Measurements from ENCODE around the gene CHAMP1.

Gene CHAMP1

GRCh38 chr13:114314074-114314912, at the start of gene CHAMP1:
Gene CHAMP1 (plus strand): TSS chr13:114314503. CDS start chr13:114323843, 9,340 bp downstream.
- DNase-seq, result peak; percentile 100

- no peak for DNase-seq
These were observed 49.3 kb upstream of the CHAMP1 start for GRCh38 chr13:114264886-114265611.

- no peak for DNase-seq
These were observed 48.1 kb upstream of the CHAMP1 start for GRCh38 chr13:114266241-114266640.

- DNase-seq, result no peak
These were observed 45.7 kb upstream of the CHAMP1 start for GRCh38 chr13:114268344-114269280.

GRCh38 chr13:114269281-114269770, 45.0 kb upstream of the CHAMP1 start:
- no peak for DNase-seq

GRCh38 chr13:114272977-114273376, 41.3 kb upstream of the CHAMP1 start:
- DNase-seq, result no peak

- DNase-seq, result no peak
These were observed 39.0 kb upstream of the CHAMP1 start for GRCh38 chr13:114275304-114275703.

GRCh38 chr13:114279146-114279545, 35.2 kb upstream of the CHAMP1 start:
- no peak for DNase-seq

GRCh38 chr13:114279758-114280355, 34.4 kb upstream of the CHAMP1 start:
- no peak for DNase-seq

GRCh38 chr13:114281351-114282040, 32.8 kb upstream of the CHAMP1 start, which contains the start of gene UPF3A:
Gene UPF3A (plus strand): TSS chr13:114281601. CDS start chr13:114281640, 39 bp downstream.
- peak; percentile 97 for DNase-seq

- DNase-seq, result peak; percentile 96
These were observed 32.1 kb upstream of the CHAMP1 start for GRCh38 chr13:114282041-114282670.

- no peak for DNase-seq
These were observed 30.7 kb upstream of the CHAMP1 start for GRCh38 chr13:114283576-114283975.

GRCh38 chr13:114284680-114285079, 29.6 kb upstream of the CHAMP1 start:
- no peak for DNase-seq

GRCh38 chr13:114285166-114285808, 29.0 kb upstream of the CHAMP1 start:
- no peak for DNase-seq

GRCh38 chr13:114286808-114287207, 27.5 kb upstream of the CHAMP1 start:
- DNase-seq, result no peak

GRCh38 chr13:114288157-114288591, 26.1 kb upstream of the CHAMP1 start:
- DNase-seq, result no peak

- no peak for DNase-seq
These were observed 17.9 kb upstream of the CHAMP1 start for GRCh38 chr13:114296448-114296847.

GRCh38 chr13:114296902-114297301, 17.4 kb upstream of the CHAMP1 start:
- no peak for DNase-seq

- DNase-seq, result no peak
These were observed 15.4 kb upstream of the CHAMP1 start for GRCh38 chr13:114298866-114299265.

- no peak for DNase-seq
These were observed 14.5 kb upstream of the CHAMP1 start for GRCh38 chr13:114299604-114300305.
